Vagina (tissue), 2 donors: ENCODE results near the gene ABLIM2. TPM values are rescaled to one million over a fixed set of nuclear protein-coding genes. Genes with fewer than 3 reads are reported as not detected.

Source experiments
- DNase-seq, 2 donors: peaks; one replicate each; pipeline ENCODE4 v3.0.0-alpha.2; 2017; ENCODE audit errors: extremely low spot score in 2 of 2
- H3K27ac ChIP-seq: fragments of 200-600 bp; sonication (generic); one replicate; pipeline ENCODE4 v1.5.1; 2019
- H3K27me3 ChIP-seq: fragments of 200-600 bp; sonication (generic); one replicate; pipeline ENCODE4 v1.5.1; 2019
- H3K36me3 ChIP-seq, 2 donors: fragments of 200-600 bp; sonication (generic); one replicate each; pipeline ENCODE4 v1.5.1; 2017 to 2019
- H3K4me1 ChIP-seq: fragments of 200-600 bp; sonication (generic); one replicate; pipeline ENCODE4 v1.5.1; 2019
- H3K4me3 ChIP-seq, 2 donors: fragments of 200-600 bp; sonication (generic); 1 replicate in 1 of 2; 2 replicates in 1 of 2; pipeline ENCODE4 v1.5.1; 2016 to 2019
- H3K9me3 ChIP-seq: fragments of 200-600 bp; sonication (generic); one replicate; pipeline ENCODE4 v1.5.1; 2019
- CTCF ChIP-seq, 3 experiments: fragments of 450-650 bp in 2 of 3; fragments of 200-600 bp in 1 of 3; sonication (generic) in 1 of 3; IDR thresholded peaks; one replicate each; pipeline ENCODE4 v1.5.1; 2017 to 2019; ENCODE audit warnings: antibody characterized with exemption in 3 of 3, mild to moderate bottlenecking in 2 of 3, moderate library complexity in 2 of 3
- POLR2A ChIP-seq, 2 donors: fragments of 450-650 bp; IDR thresholded peaks; one replicate each; pipeline ENCODE4 v1.6.1; 2017; ENCODE audit warnings: antibody characterized with exemption in 2 of 2, mild to moderate bottlenecking in 2 of 2, moderate library complexity in 2 of 2
- POLR2AphosphoS5 ChIP-seq, 2 donors: sonication (generic); formaldehyde crosslinking; IDR thresholded peaks; one replicate each; pipeline ENCODE4 v1.9.0; 2017; ENCODE audit warnings: antibody characterized with exemption in 2 of 2, mild to moderate bottlenecking in 2 of 2, low read depth in 1 of 2; ENCODE audit not compliant: insufficient read depth in 1 of 2
- intact Hi-C: fragments of 100-400 bp; cut with DNase I; formaldehyde crosslinking; loops from one replicate; pipeline ENCODE4 v1.15.1; 2023
- total RNA-seq: library from RNA; depleted of rRNA; stranded (reverse); fragments of >200 nt; gene quantifications from one replicate; pipeline ENCODE4 v1.2.3, GENCODE V29; 2016

Gene ABLIM2
- total RNA-seq, 1 donor from 2014 or later = 15.5 TPM

- Histone ChIP-seq H3K27ac (no peak overlapping the region), H3K36me3 (no peaks in the 10 kb centered on the region), H3K4me1 (no peaks in the 10 kb centered on the region), H3K4me3 (no peak overlapping the region), H3K9me3 (no peaks in the 10 kb centered on the region), H3K27me3 (no peaks in the 10 kb centered on the region)
- intact Hi-C loops = no loop called here
- TF ChIP-seq POLR2A (IDR thresholded peaks at IDR 0.05) (no peak), POLR2AphosphoS5 (IDR thresholded peaks at IDR 0.05; ENCODE audit: insufficient read depth in 1 of 2, low read depth in 1 of 2) (no peak), CTCF (IDR thresholded peaks at IDR 0.05) (no peak)
- DNase-seq = no peak
Observed at GRCh38 chr4:8109406-8110065, 49.1 kb downstream of the ABLIM2 start.

GRCh38 chr4:8108991-8109390, 49.6 kb downstream of the ABLIM2 start:
- H3K4me3 ChIP-seq = no peak overlapping the region
- no peak overlapping the region for H3K27ac ChIP-seq
- H3K36me3 ChIP-seq = no peaks in the 10 kb centered on the region
- H3K4me1 ChIP-seq = no peaks in the 10 kb centered on the region
- TF ChIP-seq POLR2AphosphoS5 (IDR thresholded peaks at IDR 0.05; ENCODE audit: insufficient read depth in 1 of 2, low read depth in 1 of 2) (no peak), POLR2A (IDR thresholded peaks at IDR 0.05) (no peak), CTCF (IDR thresholded peaks at IDR 0.05) (no peak)
- no peaks in the 10 kb centered on the region for H3K27me3 ChIP-seq
- intact Hi-C loops = no loop called here
- no peak for DNase-seq
- H3K9me3 ChIP-seq = no peaks in the 10 kb centered on the region

GRCh38 chr4:8108261-8108660, 50.4 kb downstream of the ABLIM2 start:
- DNase-seq = no peak
- H3K9me3 ChIP-seq = no peaks in the 10 kb centered on the region
- TF ChIP-seq CTCF (IDR thresholded peaks at IDR 0.05) (no peak), POLR2A (IDR thresholded peaks at IDR 0.05) (no peak), POLR2AphosphoS5 (IDR thresholded peaks at IDR 0.05; ENCODE audit: insufficient read depth in 1 of 2, low read depth in 1 of 2) (no peak)
- H3K27ac ChIP-seq = no peak overlapping the region
- intact Hi-C loops = no loop called here
- no peaks in the 10 kb centered on the region for H3K36me3 ChIP-seq
- no peak overlapping the region for H3K4me3 ChIP-seq
- no peaks in the 10 kb centered on the region for H3K27me3 ChIP-seq
- no peaks in the 10 kb centered on the region for H3K4me1 ChIP-seq

- TF ChIP-seq CTCF (IDR thresholded peaks at IDR 0.05) (no peak), POLR2AphosphoS5 (IDR thresholded peaks at IDR 0.05; ENCODE audit: insufficient read depth in 1 of 2, low read depth in 1 of 2) (no peak), POLR2A (IDR thresholded peaks at IDR 0.05) (no peak)
- intact Hi-C loops = no loop called here
- Histone ChIP-seq H3K27ac (no peak overlapping the region), H3K9me3 (no peaks in the 10 kb centered on the region), H3K4me3 (no peak overlapping the region), H3K36me3 (no peaks in the 10 kb centered on the region), H3K27me3 (no peaks in the 10 kb centered on the region), H3K4me1 (no peaks in the 10 kb centered on the region)
- no peak for DNase-seq
Observed at GRCh38 chr4:8107146-8107657, 51.4 kb downstream of the ABLIM2 start.

GRCh38 chr4:8106451-8107025, 52.1 kb downstream of the ABLIM2 start:
- TF ChIP-seq POLR2AphosphoS5 (IDR thresholded peaks at IDR 0.05; ENCODE audit: insufficient read depth in 1 of 2, low read depth in 1 of 2) (no peak), CTCF (IDR thresholded peaks at IDR 0.05) (no peak), POLR2A (IDR thresholded peaks at IDR 0.05) (no peak)
- H3K4me1 ChIP-seq = peaks cover 6% of the 10 kb centered on the region
- no peak overlapping the region for H3K27ac ChIP-seq
- no peaks in the 10 kb centered on the region for H3K9me3 ChIP-seq
- no peaks in the 10 kb centered on the region for H3K27me3 ChIP-seq
- H3K4me3 ChIP-seq = no peak overlapping the region
- no peak for DNase-seq
- intact Hi-C loops = no loop called here
- H3K36me3 ChIP-seq = no peaks in the 10 kb centered on the region
